ENCODE data around the gene PLCH1.

Gene PLCH1

DNA sequence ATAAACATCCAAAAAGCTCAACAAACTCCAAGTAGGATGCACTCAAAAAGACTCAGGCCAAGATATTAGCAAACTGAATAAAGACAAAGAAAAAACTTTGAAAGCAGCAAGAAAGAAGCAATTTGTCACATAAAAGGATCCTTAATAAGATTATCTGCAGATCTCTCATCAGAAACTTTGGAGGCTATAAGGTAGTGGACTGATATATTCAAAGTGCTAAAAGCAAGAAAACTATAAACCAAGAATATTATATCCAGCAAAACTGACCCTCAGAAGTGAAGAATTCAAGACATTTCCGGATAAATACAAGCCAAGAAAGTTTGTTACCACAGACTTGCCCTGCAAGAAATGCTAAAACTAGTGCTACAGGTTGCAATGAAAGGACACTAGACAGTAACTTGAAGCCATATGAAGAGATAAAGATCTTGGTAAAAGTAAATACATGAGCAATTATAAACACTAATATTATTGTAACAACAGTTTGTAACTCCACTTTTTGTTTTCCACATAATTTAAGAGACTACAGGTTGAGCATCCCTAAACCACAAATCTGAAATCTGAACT lies 37.6 kb upstream of the PLCH1 start:
- H3K4me3 ChIP-seq (ENCODE audit: low read length) = no peak overlapping the region
- TF ChIP-seq, protein P1, sequence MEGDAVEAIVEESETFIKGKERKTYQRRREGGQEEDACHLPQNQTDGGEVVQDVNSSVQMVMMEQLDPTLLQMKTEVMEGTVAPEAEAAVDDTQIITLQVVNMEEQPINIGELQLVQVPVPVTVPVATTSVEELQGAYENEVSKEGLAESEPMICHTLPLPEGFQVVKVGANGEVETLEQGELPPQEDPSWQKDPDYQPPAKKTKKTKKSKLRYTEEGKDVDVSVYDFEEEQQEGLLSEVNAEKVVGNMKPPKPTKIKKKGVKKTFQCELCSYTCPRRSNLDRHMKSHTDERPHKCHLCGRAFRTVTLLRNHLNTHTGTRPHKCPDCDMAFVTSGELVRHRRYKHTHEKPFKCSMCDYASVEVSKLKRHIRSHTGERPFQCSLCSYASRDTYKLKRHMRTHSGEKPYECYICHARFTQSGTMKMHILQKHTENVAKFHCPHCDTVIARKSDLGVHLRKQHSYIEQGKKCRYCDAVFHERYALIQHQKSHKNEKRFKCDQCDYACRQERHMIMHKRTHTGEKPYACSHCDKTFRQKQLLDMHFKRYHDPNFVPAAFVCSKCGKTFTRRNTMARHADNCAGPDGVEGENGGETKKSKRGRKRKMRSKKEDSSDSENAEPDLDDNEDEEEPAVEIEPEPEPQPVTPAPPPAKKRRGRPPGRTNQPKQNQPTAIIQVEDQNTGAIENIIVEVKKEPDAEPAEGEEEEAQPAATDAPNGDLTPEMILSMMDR (conservative IDR thresholded peaks at IDR 0.05; ENCODE audit: low read depth, low read length) = no peak
- DNase-seq (ENCODE audit: low read depth) = no peak

DNA sequence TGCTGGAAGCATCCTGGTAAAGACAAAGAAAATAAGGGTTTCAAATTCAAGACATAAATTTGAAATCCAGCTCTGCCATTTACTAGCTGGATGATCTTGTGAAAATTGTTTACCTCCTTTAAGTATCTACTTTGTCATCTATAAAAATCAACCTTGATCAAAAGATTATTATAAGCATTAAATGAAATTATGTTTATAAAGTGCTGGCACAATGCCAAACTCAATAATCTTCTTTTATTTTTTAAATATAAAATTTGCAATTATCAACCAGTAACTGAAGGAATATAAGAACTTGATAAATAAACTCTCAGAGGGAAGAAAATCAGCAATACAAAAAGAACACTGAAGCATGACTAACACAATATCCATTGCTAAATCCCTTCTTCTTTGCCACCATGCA lies 35.4 kb upstream of the PLCH1 start:
- no peak for DNase-seq (ENCODE audit: low read depth)
- H3K4me3 ChIP-seq (ENCODE audit: low read length) = no peak overlapping the region
- TF ChIP-seq, protein P1 (conservative IDR thresholded peaks at IDR 0.05; ENCODE audit: low read depth, low read length) = no peak

DNA sequence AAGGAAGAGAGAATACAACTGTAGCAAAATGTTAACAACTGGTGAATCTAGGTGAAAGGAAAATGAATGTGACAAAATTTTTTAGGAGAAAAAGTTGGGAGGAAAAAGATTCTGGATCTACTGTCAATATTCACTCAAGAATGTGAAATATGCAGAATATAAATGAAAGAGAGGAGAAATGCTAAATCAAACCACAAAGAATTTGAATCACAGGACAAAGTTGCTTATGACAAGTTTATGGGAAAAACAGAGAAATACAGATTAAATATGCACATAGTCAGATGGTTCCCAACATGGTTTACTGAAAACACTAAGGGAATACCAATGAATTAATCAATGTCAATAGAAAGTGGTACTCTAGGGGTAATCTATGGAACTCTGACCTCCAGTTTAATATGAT lies 33.6 kb upstream of the PLCH1 start:
- no peak overlapping the region for H3K4me3 ChIP-seq (ENCODE audit: low read length)
- TF ChIP-seq, protein P1 (conservative IDR thresholded peaks at IDR 0.05; ENCODE audit: low read depth, low read length) = no peak
- peak; percentile 32 for DNase-seq (ENCODE audit: low read depth)

DNA sequence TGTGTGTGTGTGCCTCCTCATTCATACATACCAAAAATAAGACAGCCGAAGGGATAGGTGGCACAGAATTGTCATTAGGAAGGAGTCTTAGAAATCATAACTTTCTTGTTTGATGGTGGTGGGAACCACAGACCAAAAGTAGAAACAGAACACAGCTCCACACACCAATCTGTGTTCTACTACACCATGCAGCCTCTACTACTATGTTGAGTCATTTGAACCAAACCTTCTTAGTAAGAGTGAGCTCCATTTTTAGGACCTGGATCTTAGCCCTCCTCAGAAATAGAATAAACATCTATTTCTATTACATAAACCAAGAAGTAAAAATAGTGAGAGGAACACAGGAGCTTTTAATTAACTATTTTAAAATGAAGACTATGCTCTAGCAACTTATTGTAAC lies 27.9 kb upstream of the PLCH1 start:
- TF ChIP-seq, protein P1 (conservative IDR thresholded peaks at IDR 0.05; ENCODE audit: low read depth, low read length) = no peak
- no peak overlapping the region for H3K4me3 ChIP-seq (ENCODE audit: low read length)
- no peak for DNase-seq (ENCODE audit: low read depth)

DNA sequence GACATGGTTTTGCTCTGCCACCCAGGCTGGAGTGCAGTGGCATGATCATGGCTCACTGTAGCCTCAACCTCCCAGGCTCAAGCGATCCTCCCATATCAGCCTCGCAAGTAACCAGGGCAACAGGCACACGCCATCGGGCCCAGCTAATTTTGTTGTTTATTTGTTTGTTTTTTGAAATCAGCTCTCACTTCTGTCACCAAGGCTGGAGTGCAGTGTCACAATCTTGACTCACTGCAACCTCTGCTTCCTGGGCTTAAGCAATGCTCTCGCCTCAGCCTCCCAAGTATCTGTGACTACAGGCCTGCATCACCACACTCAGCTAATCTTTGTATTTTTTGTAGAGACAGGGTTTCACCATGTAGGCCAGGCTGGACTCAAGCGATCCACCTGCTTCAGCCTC lies 26.3 kb upstream of the PLCH1 start:
- DNase-seq (ENCODE audit: low read depth) = no peak
- TF ChIP-seq, protein P1 (conservative IDR thresholded peaks at IDR 0.05; ENCODE audit: low read depth, low read length) = no peak
- H3K4me3 ChIP-seq (ENCODE audit: low read length) = no peak overlapping the region

DNA sequence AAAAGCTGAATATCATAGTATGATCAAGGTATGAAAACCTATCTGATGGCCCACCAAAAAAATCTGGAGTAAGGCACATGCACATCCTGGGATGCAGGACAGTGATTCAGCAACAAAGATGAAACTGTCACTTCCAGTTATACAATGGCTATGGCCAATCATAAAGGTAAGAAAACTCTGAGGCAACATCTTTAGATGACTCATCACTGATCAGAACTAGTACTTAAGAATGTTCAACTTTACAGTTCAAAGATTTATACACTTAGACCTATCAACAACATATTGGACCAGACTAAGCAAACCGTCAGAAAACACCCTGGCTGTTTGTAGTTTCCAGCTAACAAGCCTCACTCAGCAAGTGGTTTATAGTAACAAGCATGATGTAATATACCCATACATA lies 21.3 kb upstream of the PLCH1 start:
- no peak for DNase-seq (ENCODE audit: low read depth)
- H3K4me3 ChIP-seq (ENCODE audit: low read length) = no peak overlapping the region
- TF ChIP-seq, protein P1 (conservative IDR thresholded peaks at IDR 0.05; ENCODE audit: low read depth, low read length) = no peak

DNA sequence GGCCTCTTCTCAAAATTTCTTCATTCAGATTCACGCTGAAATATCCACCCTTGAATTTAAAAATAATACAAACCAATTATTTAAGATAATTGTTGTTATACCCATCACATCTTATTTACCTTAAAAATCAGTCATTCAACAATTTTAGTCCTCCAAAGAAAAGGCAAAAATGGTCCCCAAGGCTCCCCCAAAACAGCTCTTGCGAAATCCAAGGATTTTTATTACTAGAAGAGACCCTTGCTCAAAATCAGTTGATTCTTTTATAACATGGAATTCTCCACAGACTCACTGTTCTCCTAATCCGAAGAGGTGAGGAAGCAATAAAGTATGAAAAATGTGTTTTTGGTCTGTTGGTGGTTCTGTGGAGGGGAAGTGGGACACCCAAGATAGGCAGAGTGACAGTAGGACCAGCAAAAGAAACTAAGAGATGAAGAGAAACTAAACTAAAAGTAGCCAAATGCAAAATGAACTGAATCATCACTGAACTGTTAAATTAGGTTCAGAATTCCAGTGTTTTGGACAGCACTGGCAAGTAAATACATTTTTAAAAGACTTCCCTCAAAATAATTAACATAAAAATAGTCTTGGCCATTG lies 19.1 kb upstream of the PLCH1 start:
- H3K4me3 ChIP-seq (ENCODE audit: low read length) = no peak overlapping the region
- no peak for DNase-seq (ENCODE audit: low read depth)
- TF ChIP-seq, protein P1 (conservative IDR thresholded peaks at IDR 0.05; ENCODE audit: low read depth, low read length) = no peak
